Measurements from ENCODE around the gene TRPC4.

- TF ChIP-seq, protein P1, sequence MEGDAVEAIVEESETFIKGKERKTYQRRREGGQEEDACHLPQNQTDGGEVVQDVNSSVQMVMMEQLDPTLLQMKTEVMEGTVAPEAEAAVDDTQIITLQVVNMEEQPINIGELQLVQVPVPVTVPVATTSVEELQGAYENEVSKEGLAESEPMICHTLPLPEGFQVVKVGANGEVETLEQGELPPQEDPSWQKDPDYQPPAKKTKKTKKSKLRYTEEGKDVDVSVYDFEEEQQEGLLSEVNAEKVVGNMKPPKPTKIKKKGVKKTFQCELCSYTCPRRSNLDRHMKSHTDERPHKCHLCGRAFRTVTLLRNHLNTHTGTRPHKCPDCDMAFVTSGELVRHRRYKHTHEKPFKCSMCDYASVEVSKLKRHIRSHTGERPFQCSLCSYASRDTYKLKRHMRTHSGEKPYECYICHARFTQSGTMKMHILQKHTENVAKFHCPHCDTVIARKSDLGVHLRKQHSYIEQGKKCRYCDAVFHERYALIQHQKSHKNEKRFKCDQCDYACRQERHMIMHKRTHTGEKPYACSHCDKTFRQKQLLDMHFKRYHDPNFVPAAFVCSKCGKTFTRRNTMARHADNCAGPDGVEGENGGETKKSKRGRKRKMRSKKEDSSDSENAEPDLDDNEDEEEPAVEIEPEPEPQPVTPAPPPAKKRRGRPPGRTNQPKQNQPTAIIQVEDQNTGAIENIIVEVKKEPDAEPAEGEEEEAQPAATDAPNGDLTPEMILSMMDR (IDR thresholded peaks at IDR 0.05), result no peak
- TF ChIP-seq POLR2A (IDR thresholded peaks at IDR 0.05), result no peak
Measured at GRCh38 chr13:37599519-37599918, 270.1 kb downstream of the TRPC4 start.
